HG02763 (cell line): ENCODE measurements around the gene MOAP1.
"Not testable (repeated sequence)": the region's sequence is repeated elsewhere in the genome, so short reads cannot be mapped to it uniquely, and the experiment has no call there.

Experiments used
- ATAC-seq: cut with Tn5 transposase; IDR thresholded peaks from one replicate; pipeline ENCODE4 v1.9.1; 2021; ENCODE audit warnings: mild to moderate bottlenecking, moderate library complexity; ENCODE audit not compliant: unreplicated experiment

Gene MOAP1

GRCh38 chr14:93184391-93185348 lies at the start of gene MOAP1, which contains the start of gene LYSET:
Gene MOAP1, minus strand, starts transcription at chr14:93184897. Its CDS starts 655 bp downstream, at chr14:93184242.
Gene LYSET, plus strand, starts transcription at chr14:93185317. Its CDS starts 89 bp downstream, at chr14:93185406.
- ATAC-seq = peak; percentile 83

GRCh38 chr14:93233078-93233477 lies 48.4 kb upstream of the MOAP1 start:
- ATAC-seq = not testable (repeated sequence)

- no peak for ATAC-seq
Measured at GRCh38 chr14:93232159-93232558, 47.5 kb upstream of the MOAP1 start.

- no peak for ATAC-seq
Measured at GRCh38 chr14:93231129-93231979, 46.7 kb upstream of the MOAP1 start.

GRCh38 chr14:93230539-93230938 lies 45.8 kb upstream of the MOAP1 start:
- no peak for ATAC-seq

- no peak for ATAC-seq
Measured at GRCh38 chr14:93228550-93228949, 43.9 kb upstream of the MOAP1 start.

GRCh38 chr14:93223565-93223964 lies 38.9 kb upstream of the MOAP1 start:
- ATAC-seq = no peak

GRCh38 chr14:93220509-93220908 lies 35.8 kb upstream of the MOAP1 start:
- ATAC-seq = no peak

- ATAC-seq = no peak
Measured at GRCh38 chr14:93219103-93219726, 34.5 kb upstream of the MOAP1 start.

GRCh38 chr14:93214598-93214997 lies 29.9 kb upstream of the MOAP1 start:
- ATAC-seq = no peak

GRCh38 chr14:93212432-93212831 lies 27.7 kb upstream of the MOAP1 start:
- no peak for ATAC-seq

GRCh38 chr14:93207468-93208308 lies 23.0 kb upstream of the MOAP1 start:
- ATAC-seq = peak; percentile 28

- peak; percentile 83 for ATAC-seq
Measured at GRCh38 chr14:93206793-93207467, 22.2 kb upstream of the MOAP1 start, which contains the start of the genes GON7 and UBR7. Gene GON7, minus strand, starts transcription at chr14:93207065. Its CDS starts 28 bp downstream, at chr14:93207037. Gene UBR7, plus strand, starts transcription at chr14:93207256. Its CDS starts 36 bp downstream, at chr14:93207292.

GRCh38 chr14:93201155-93201704 lies 16.5 kb upstream of the MOAP1 start:
- no peak for ATAC-seq

GRCh38 chr14:93200553-93200952 lies 15.9 kb upstream of the MOAP1 start:
- no peak for ATAC-seq

GRCh38 chr14:93199031-93199430 lies 14.3 kb upstream of the MOAP1 start:
- no peak for ATAC-seq

GRCh38 chr14:93195316-93195999 lies 10.8 kb upstream of the MOAP1 start:
- ATAC-seq = no peak

- no peak for ATAC-seq
Measured at GRCh38 chr14:93186956-93187355, 2.3 kb upstream of the MOAP1 start.
